Skeletal muscle tissue (tissue), 4 donors: ENCODE results near the gene IL27RA. TPM values are rescaled to one million over a fixed set of nuclear protein-coding genes. Genes with fewer than 3 reads are reported as not detected.
A peak's percentile ranks its signal among the peaks of the same experiment; 100 is the strongest.

Experiments used
- H3K27ac ChIP-seq: one replicate; pipeline ENCODE4 v1.7.0; 2013; ENCODE audit warnings: mild to moderate bottlenecking, low read depth, low read length, inconsistent platforms
- H3K27me3 ChIP-seq, 3 donors: one replicate each; pipeline ENCODE4 v1.7.0; 2013; ENCODE audit warnings: low read length in 3 of 3; ENCODE audit not compliant: control insufficient read depth in 3 of 3, insufficient read depth in 3 of 3
- H3K36me3 ChIP-seq, 3 donors: one replicate each; pipeline ENCODE4 v1.7.0; 2013; ENCODE audit warnings: low read length in 3 of 3; ENCODE audit not compliant: control insufficient read depth in 3 of 3, insufficient read depth in 3 of 3
- H3K4me1 ChIP-seq, 3 donors: one replicate each; pipeline ENCODE4 v1.7.0; 2013; ENCODE audit warnings: low read length in 3 of 3, mild to moderate bottlenecking in 3 of 3; ENCODE audit not compliant: control insufficient read depth in 3 of 3, insufficient read depth in 3 of 3
- H3K4me3 ChIP-seq, 3 donors: one replicate each; pipeline ENCODE4 v1.7.0; 2013; ENCODE audit warnings: low read length in 3 of 3
- H3K9ac ChIP-seq, 3 donors: one replicate each; pipeline ENCODE4 v1.7.0; 2013; ENCODE audit warnings: low read length in 3 of 3, mild to moderate bottlenecking in 3 of 3, moderate library complexity in 2 of 3, low read depth in 1 of 3
- H3K9me3 ChIP-seq, 3 donors: one replicate each; pipeline ENCODE4 v1.7.0; 2013; ENCODE audit warnings: low read length in 3 of 3; ENCODE audit not compliant: control insufficient read depth in 3 of 3
- total RNA-seq: library from RNA; depleted of rRNA; stranded (reverse); fragments of >200 nt; gene quantifications from one replicate; pipeline ENCODE4 v1.2.3, GENCODE V29; 2014
- donor health status: Osteomylitis.

Gene IL27RA
- total RNA-seq, 1 donor from 2014 or later, result 2.6 TPM

DNA sequence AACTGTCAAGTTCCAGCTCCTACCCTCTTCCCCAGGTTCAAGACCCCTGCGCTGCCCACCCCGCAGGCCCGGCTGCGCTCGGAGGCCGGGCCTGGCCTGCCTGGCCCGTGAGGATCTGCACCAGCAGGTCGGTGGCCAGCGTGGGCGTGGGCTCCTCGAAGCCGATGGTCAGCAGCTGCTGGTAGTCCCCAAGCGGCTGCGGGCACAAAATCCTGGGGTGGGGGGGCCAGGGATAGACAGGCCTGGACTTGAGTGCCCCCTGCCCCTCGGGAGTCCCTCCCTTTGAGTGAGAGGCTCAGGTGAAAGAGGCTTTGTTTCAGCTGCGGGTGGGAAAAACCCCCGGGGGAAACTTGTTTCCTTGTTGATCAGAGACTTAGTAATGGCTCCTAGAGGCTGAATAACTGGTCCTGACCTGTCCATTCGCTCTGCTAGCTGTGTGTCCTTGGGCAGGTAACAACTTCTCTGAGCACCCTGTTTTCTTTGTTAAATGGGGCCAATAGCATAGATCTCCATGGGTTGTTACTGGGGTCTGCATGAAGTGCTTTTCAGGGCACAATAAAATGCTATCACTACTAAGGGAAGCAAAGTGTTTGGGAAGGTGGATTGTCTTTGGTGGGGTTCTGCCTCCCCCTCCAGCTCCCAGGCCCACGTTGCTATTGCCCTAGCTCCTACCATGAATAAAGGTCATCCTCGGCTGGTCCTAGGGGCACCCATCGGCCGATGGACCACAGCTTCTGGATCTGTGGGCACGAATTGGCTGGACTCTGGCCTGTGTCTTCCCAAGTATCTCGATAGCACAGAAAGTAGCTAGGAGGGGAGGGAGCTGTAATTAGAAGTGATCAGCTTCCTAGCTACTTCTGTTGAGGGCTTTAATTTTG, 50.5 kb downstream of the IL27RA start:
- Histone ChIP-seq H3K36me3 (peaks cover 0 to 3% (median 0%) of the 10 kb centered on the region in 3 donors), H3K9ac (peak overlapping the region; percentile 90 to 97 (median 91)), H3K27ac (peak overlapping the region; percentile 93), H3K9me3 (no peaks in the 10 kb centered on the region), H3K27me3 (no peaks in the 10 kb centered on the region), H3K4me1 (peaks cover 13 to 21% (median 13%) of the 10 kb centered on the region in 3 donors), H3K4me3 (peak overlapping the region; percentile 91 to 94 (median 94))

DNA sequence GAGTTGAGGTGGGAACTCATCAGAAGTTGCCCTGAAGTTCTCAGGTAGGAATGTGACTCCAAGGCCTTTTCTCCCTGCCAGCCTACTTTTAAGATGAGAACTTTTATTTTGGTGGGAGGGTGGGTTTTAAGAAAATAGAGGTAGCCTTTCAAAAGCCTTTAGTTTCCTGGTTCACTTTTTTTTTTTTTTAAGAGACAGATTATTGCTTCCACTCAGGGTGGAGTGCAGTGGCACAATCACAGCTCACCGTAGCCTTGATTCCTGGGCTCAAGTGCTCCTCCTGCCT, 51.1 kb downstream of the IL27RA start:
- no peaks in the 10 kb centered on the region for H3K27me3 ChIP-seq
- H3K36me3 ChIP-seq, result peaks cover 0 to 3% (median 0%) of the 10 kb centered on the region in 3 donors
- H3K9me3 ChIP-seq, result no peaks in the 10 kb centered on the region
- H3K4me3 ChIP-seq, result peak overlapping the region in 1 of 3 donors; percentile 94
- no peak overlapping the region for H3K27ac ChIP-seq
- peaks cover 13 to 21% (median 13%) of the 10 kb centered on the region in 3 donors for H3K4me1 ChIP-seq
- peak overlapping the region; percentile 90 to 97 (median 91) for H3K9ac ChIP-seq

DNA sequence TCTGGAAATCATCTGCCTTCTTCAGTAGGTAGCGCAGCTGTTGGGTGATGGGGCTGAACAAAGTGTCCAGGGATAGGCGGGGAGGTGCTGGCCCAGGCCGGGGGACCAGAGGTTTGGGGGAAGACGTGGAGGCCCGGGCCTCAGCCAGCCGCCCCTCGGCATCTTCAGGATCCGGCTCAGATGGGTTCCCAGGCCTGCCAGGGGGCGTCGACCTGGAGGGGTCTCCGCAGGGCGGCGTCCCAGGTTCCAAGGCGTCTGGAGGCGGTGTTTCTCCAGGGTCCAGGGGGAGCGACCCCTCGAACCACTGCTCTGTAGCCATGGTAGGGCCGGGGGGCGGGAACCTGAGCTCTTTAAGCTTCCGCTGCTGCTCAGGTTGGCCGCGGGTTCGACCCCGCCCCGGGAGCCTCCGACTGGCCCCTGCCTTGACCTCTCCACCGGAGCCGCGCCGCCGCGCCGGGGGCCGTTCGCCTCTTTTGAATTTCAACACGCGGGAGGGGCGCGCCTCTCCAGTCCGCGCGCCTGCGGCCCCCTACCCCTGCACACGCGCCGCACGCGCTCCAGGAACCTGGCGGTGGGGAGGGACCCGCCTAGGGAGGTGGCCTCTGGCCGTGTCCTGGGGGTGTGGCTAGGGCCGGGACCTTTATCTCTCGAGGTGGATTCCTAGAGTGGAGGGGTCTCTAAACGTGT, 53.9 kb downstream of the IL27RA start, which contains the start of gene C19orf67:
C19orf67 (minus strand) TSS at position 475 of the 687 bp plus-strand sequence; CDS start at position 319, 156 bp downstream.
- Histone ChIP-seq H3K27me3 (no peaks in the 10 kb centered on the region), H3K9ac (no peak within 1 kb of the TSS), H3K4me3 (no peak within 1 kb of the TSS), H3K9me3 (no peaks in the 10 kb centered on the region), H3K36me3 (peaks cover 8 to 16% (median 10%) of the 10 kb centered on the region in 3 donors), H3K27ac (no peak within 1 kb of the TSS), H3K4me1 (peaks cover 11 to 22% (median 13%) of the 10 kb centered on the region in 3 donors)

DNA sequence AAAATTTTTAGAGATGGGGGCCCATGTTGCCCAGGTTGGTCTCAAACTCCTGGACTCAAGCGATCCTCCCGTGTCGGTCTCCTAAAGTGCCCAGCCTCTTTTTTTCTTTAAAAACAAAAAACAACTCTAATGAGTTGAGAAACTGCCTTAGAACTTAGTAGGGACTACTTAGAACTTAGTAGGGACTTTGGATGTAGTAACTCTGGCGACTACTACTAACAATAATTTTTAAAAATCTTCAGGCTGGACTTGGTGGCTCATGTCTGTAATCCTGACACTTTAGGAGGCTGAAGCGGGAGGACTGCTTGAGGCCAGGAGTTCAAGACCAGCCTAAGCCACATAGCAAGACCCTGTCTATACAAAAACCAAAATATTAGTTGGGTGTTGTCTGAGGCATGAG, 54.5 kb downstream of the IL27RA start:
- Histone ChIP-seq H3K27ac (no peak overlapping the region), H3K4me3 (no peak overlapping the region), H3K27me3 (no peaks in the 10 kb centered on the region), H3K36me3 (peaks cover 8 to 16% (median 10%) of the 10 kb centered on the region in 3 donors), H3K9ac (no peak overlapping the region), H3K9me3 (no peaks in the 10 kb centered on the region), H3K4me1 (peaks cover 9 to 17% (median 11%) of the 10 kb centered on the region in 3 donors)

DNA sequence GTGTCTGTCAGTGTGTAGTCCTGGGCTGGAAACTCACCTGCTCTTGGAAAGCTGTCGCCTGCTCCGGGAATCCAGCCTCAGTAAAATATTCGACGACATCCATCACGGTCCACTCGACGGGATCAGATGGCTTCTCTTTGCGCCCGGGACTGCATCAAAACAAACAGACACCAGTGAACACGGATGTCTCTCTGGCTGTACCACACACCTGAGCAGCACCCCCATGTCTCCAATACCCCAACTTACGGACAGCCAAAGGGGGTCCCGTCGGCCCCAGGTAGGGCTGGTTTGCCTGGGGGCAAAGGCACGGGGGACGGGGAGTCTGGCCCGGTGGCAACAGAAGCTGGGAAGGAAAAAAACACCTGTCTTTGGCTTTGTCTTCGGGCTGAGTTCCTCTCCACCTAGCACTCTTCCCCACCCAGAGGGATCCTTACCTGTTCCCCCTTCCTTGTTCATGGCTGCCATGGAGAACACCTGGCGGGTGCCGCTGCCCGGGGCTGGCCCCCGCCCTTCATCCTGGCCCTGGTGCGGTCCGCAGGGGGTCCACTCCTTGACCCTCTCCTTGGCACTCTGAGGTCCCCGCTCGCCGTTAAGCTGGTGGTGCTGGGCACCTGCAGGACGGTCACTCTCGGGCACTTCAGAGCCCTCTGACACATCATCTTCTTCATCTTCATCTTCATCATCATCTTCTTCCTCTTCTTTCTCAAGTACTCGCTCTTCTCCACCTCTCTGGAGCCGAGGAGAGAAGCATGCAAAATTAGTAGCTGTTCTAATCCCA, 57.3 kb downstream of the IL27RA start:
- Histone ChIP-seq H3K9me3 (peaks cover 0 to 8% (median 4%) of the 10 kb centered on the region in 3 donors), H3K4me1 (peaks cover 3 to 8% (median 7%) of the 10 kb centered on the region in 3 donors), H3K27ac (peak overlapping the region; percentile 19), H3K36me3 (peaks cover 10 to 22% (median 12%) of the 10 kb centered on the region in 3 donors), H3K9ac (peak overlapping the region in 1 of 3 donors; percentile 69), H3K4me3 (peak overlapping the region in 1 of 3 donors; percentile 52), H3K27me3 (no peaks in the 10 kb centered on the region)

DNA sequence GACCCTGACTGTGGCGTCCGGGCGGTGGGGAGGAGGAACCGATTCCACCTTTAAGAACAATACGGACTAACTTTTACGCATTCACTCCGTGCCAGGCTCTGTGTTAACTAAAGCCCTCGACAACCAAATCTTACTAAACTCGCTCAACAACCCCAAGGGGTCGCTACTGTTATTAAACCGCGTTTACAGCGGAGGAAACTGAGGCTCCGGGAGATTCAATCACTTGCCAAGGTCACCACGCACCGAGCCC, 57.8 kb downstream of the IL27RA start:
- H3K36me3 ChIP-seq, result peaks cover 10 to 23% (median 12%) of the 10 kb centered on the region in 3 donors
- peaks cover 3 to 8% (median 7%) of the 10 kb centered on the region in 3 donors for H3K4me1 ChIP-seq
- peak overlapping the region; percentile 19 for H3K27ac ChIP-seq
- peaks cover 0 to 8% (median 4%) of the 10 kb centered on the region in 3 donors for H3K9me3 ChIP-seq
- H3K27me3 ChIP-seq, result no peaks in the 10 kb centered on the region
- peak overlapping the region in 2 of 3 donors; percentile 14 to 69 for H3K9ac ChIP-seq
- peak overlapping the region in 2 of 3 donors; percentile 52 to 57 for H3K4me3 ChIP-seq

DNA sequence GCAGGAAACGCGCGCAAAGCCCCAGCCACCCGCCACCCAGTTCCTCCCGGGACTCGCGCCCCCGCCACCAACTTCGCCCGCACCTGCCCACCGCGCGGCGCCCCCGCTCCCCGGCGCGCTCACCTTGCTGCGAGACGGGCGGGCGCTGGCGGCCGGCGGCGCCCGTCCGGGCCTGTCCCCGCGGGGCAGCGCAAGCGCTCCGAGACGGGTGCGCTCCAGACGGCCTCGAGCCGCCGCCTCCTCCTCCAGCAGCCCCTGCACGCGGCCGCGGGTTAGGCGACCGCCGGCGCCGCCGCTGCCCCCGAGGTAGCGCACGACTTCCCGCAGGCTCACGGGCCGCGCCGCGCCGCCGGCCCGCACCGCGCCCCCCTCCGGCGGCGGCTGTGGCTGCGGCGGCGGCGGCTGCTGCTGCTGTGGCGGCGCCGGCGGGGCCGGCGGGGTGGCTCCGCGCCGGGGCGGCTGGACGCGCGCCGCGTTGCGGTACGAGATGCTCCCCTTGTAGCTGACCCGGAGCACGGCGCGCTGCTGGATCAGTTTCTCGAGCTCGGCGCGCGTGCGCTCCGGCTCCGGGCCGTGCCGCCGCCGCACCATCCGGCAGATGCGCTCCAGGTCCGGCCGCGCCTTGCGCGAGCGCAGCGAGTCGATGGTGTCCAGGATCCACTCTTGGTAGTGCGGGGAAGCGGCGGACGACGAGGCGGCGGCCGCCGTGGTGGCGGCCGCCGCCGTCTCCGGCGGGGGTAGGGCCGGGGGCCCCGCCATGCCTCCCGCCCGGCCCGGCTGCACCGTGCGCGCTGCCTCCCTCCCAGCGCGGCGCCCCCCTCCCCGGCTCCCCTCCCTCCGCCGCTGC, 58.3 kb downstream of the IL27RA start:
- Histone ChIP-seq H3K4me1 (peaks cover 3 to 8% (median 7%) of the 10 kb centered on the region in 3 donors), H3K27ac (peak overlapping the region; percentile 19), H3K36me3 (peaks cover 12 to 27% (median 14%) of the 10 kb centered on the region in 3 donors), H3K27me3 (no peaks in the 10 kb centered on the region), H3K9ac (peak overlapping the region in 2 of 3 donors; percentile 14 to 69), H3K9me3 (peaks cover 0 to 8% (median 4%) of the 10 kb centered on the region in 3 donors), H3K4me3 (peak overlapping the region in 2 of 3 donors; percentile 68)

DNA sequence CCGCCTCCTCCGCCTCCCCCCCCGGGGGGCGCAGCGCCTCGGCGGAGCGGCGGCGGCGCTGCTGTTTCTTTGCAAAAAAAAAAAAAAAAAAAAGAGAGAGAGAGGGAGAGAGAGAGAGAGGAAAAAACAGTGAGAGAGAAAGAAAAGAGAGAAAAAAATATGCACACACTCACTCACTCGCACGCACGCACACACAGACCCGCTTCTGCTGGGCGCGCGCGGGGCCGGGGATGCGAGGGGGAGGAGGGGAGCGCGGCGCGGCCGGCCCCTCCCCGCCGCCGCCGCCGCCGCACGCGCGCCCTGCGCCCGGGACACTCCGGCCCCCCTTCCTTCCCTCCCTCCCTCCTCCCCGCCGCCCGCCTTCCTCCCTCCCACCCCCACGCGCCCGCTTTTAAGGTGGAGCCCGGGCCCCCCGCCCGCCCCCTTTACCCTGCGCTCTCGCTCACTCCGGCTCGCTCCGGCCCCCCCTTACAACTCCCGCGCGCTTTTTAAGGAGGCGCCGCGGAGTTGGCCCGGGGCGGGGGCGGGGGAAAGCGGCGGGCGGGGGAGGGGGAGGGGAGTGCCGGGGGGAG, 59.0 kb downstream of the IL27RA start, which contains the start of gene SAMD1:
SAMD1 (minus strand) TSS at position 243 of the 572 bp plus-strand sequence.
- no peaks in the 10 kb centered on the region for H3K27me3 ChIP-seq
- peak within 1 kb of the TSS; percentile 69 to 89 (median 87) for H3K9ac ChIP-seq
- H3K36me3 ChIP-seq, result peaks cover 12 to 27% (median 14%) of the 10 kb centered on the region in 3 donors
- peaks cover 3 to 8% (median 7%) of the 10 kb centered on the region in 3 donors for H3K4me1 ChIP-seq
- H3K9me3 ChIP-seq, result peaks cover 0 to 8% (median 4%) of the 10 kb centered on the region in 3 donors
- H3K4me3 ChIP-seq, result peak within 1 kb of the TSS; percentile 83 to 87 (median 86)
- peak within 1 kb of the TSS; percentile 93 for H3K27ac ChIP-seq
